HCT116 (cell line): ENCODE measurements around the gene LY6G6D.

Experiments
- EZH2 ChIP-seq: fragments of 200-600 bp; sonication (generic); IDR thresholded peaks from 2 replicates; pipeline ENCODE4 v1.6.1; 2017; ENCODE audit warnings: antibody characterized with exemption, mixed run types
- POLR2AphosphoS5 ChIP-seq: IDR thresholded peaks from 2 replicates; pipeline ENCODE4 v1.6.1; 2011; ENCODE audit warnings: mild to moderate bottlenecking, low read depth, low read length, moderate library complexity
- REST ChIP-seq: IDR thresholded peaks from 2 replicates; pipeline ENCODE4 v1.6.1; 2012; ENCODE audit warnings: low read depth
- SIN3A ChIP-seq: IDR thresholded peaks from 2 replicates; pipeline ENCODE4 v1.6.1; 2012; ENCODE audit warnings: low read depth

GRCh38 chr6:31691564-31692108 lies 23.5 kb upstream of the LY6G6D start:
- no peak for TF ChIP-seq SIN3A
- TF ChIP-seq POLR2AphosphoS5: no peak
- TF ChIP-seq REST: no peak
- no peak for TF ChIP-seq EZH2
